H1 (cell line): ENCODE results near the gene PIGL. TPM values are rescaled to one million over a fixed set of nuclear protein-coding genes. Genes with fewer than 3 reads are reported as not detected.

Experiments used
- RNF2 ChIP-seq: fragments of 200-900, 300-1000 bp; sonication (generic); IDR thresholded peaks from 2 replicates; pipeline ENCODE4 v1.7.1; 2016; ENCODE audit warnings: borderline replicate concordance, low read depth, mild to moderate bottlenecking, antibody characterized with exemption, low read length; ENCODE audit not compliant: poor library complexity, severe bottlenecking; ENCODE audit errors: missing control alignments
- polyA plus RNA-seq, 7 experiments: library from polyadenylated mRNA; depleted of rRNA in 3 of 7; stranded (reverse) in 5 of 7; unstranded in 2 of 7; fragments of >200 nt in 5 of 7; fragments of 200-250 nt in 2 of 7; gene quantifications; 1 replicate in 5 of 7; 2 replicates in 1 of 7; 4 replicates in 1 of 7; pipeline versions ENCODE4 v1.2.1 to v1.2.3, GENCODE V29; 2011 to 2013; ENCODE audit warnings: missing spikeins in 2 of 7, mixed read lengths in 2 of 7
- total RNA-seq: library from RNA; stranded (reverse); fragmentation: NEBNext Ultra II Directional; extraction: Animal tissue kit (Norgen Biotek cat#: 25700); gene quantifications from 2 replicates; pipeline ENCODE4 v1.2.1, GENCODE V29; 2021

The PIGL gene
- total and polyA plus RNA-seq, 2 of the 8 experiments (the other 6 are each of a cell fraction or from before 2014, with no cell fraction given), result 28.4 to 30.8 TPM

- TF ChIP-seq RNF2, result no peak
Measured at GRCh38 chr17:16343569-16343968, 126.6 kb downstream of the PIGL start (continued).
